ENCODE measurements around the gene INTS6.

INTS6 gene

GRCh38 chr13:51346397-51346796 is 106.4 kb downstream of the INTS6 start:
- DNase-seq (ENCODE audit: low read depth) = no peak

- no peak for DNase-seq (ENCODE audit: low read depth)
Measured at GRCh38 chr13:51343475-51343874, 109.4 kb downstream of the INTS6 start.

GRCh38 chr13:51342706-51343105 is 110.1 kb downstream of the INTS6 start:
- DNase-seq (ENCODE audit: low read depth) = no peak

GRCh38 chr13:51341791-51342190 is 111.0 kb downstream of the INTS6 start:
- no peak for DNase-seq (ENCODE audit: low read depth)

- DNase-seq (ENCODE audit: low read depth) = no peak
Measured at GRCh38 chr13:51341232-51341631, 111.6 kb downstream of the INTS6 start.

- DNase-seq (ENCODE audit: low read depth) = no peak
Measured at GRCh38 chr13:51339952-51340732, 112.7 kb downstream of the INTS6 start.

- no peak for DNase-seq (ENCODE audit: low read depth)
Measured at GRCh38 chr13:51339354-51339753, 113.5 kb downstream of the INTS6 start, which contains the start of gene SERPINE3. Gene SERPINE3, plus strand, starts transcription at chr13:51339691. Its CDS starts 1,401 bp downstream, at chr13:51341092.

- DNase-seq (ENCODE audit: low read depth) = no peak
Measured at GRCh38 chr13:51336746-51337145, 116.1 kb downstream of the INTS6 start.

- no peak for DNase-seq (ENCODE audit: low read depth)
Measured at GRCh38 chr13:51333826-51334225, 119.0 kb downstream of the INTS6 start.

- DNase-seq (ENCODE audit: low read depth) = no peak
Measured at GRCh38 chr13:51333421-51333820, 119.4 kb downstream of the INTS6 start.

GRCh38 chr13:51332566-51333361 is 120.1 kb downstream of the INTS6 start:
- DNase-seq (ENCODE audit: low read depth) = no peak

GRCh38 chr13:51331354-51331861 is 121.4 kb downstream of the INTS6 start:
- DNase-seq (ENCODE audit: low read depth) = no peak

- DNase-seq (ENCODE audit: low read depth) = no peak
Measured at GRCh38 chr13:51330791-51331190, 122.0 kb downstream of the INTS6 start.

GRCh38 chr13:51329606-51330005 is 123.2 kb downstream of the INTS6 start:
- no peak for DNase-seq (ENCODE audit: low read depth)

GRCh38 chr13:51328488-51328887 is 124.3 kb downstream of the INTS6 start:
- no peak for DNase-seq (ENCODE audit: low read depth)

GRCh38 chr13:51327961-51328360 is 124.9 kb downstream of the INTS6 start:
- no peak for DNase-seq (ENCODE audit: low read depth)

GRCh38 chr13:51326777-51327176 is 126.1 kb downstream of the INTS6 start:
- DNase-seq (ENCODE audit: low read depth) = no peak

GRCh38 chr13:51325837-51326236 is 127.0 kb downstream of the INTS6 start:
- no peak for DNase-seq (ENCODE audit: low read depth)

GRCh38 chr13:51324714-51325420 is 128.0 kb downstream of the INTS6 start:
- no peak for DNase-seq (ENCODE audit: low read depth)

- no peak for DNase-seq (ENCODE audit: low read depth)
Measured at GRCh38 chr13:51323824-51324511, 128.9 kb downstream of the INTS6 start.

- DNase-seq (ENCODE audit: low read depth) = no peak
Measured at GRCh38 chr13:51322826-51323225, 130.0 kb downstream of the INTS6 start.

GRCh38 chr13:51321836-51322235 is 131.0 kb downstream of the INTS6 start:
- DNase-seq (ENCODE audit: low read depth) = no peak

All from activated T-cell treated with anti-CD3 and anti-CD28 coated beads for 24 hours (primary cell).